MM.1S (cell line): ENCODE measurements around the gene RBMS3.

ENCODE experiments used
- DNase-seq: peaks from one replicate; pipeline ENCODE4 v3.0.0-alpha.2; 2015
- H2AFZ ChIP-seq: fragments of 300-600 bp; sonication (generic); 2 replicates; pipeline ENCODE4 v1.6.0; 2016; ENCODE audit warnings: antibody characterized with exemption, low read length
- H3F3A ChIP-seq: fragments of 300-600 bp; sonication (generic); 2 replicates; pipeline ENCODE4 v1.6.1; 2016; ENCODE audit warnings: mild to moderate bottlenecking, antibody characterized with exemption, low read length, moderate library complexity, mixed read lengths; ENCODE audit not compliant: insufficient read depth
- H3K27ac ChIP-seq: fragments of 300-600 bp; sonication (generic); 2 replicates; pipeline ENCODE4 v1.5.1; 2016; ENCODE audit warnings: mild to moderate bottlenecking, low read length
- H3K27me3 ChIP-seq: fragments of 300-600 bp; sonication (generic); replicated peaks from 2 replicates; pipeline ENCODE4 v1.6.0; 2016; ENCODE audit warnings: low read length; ENCODE audit not compliant: insufficient read depth
- H3K36me3 ChIP-seq: fragments of 300-600 bp; sonication (generic); replicated peaks from 2 replicates; pipeline ENCODE4 v1.6.1; 2016; ENCODE audit warnings: mild to moderate bottlenecking, low read length, mixed read lengths; ENCODE audit not compliant: insufficient read depth
- H3K4me1 ChIP-seq: fragments of 300-600 bp; sonication (generic); 2 replicates; pipeline ENCODE4 v1.6.1; 2016; ENCODE audit warnings: low read length, mixed read lengths
- H3K4me2 ChIP-seq: fragments of 300-600 bp; sonication (generic); 2 replicates; pipeline ENCODE4 v1.6.0; 2016; ENCODE audit warnings: low read depth, low read length
- H3K4me3 ChIP-seq: fragments of 300-600 bp; sonication (generic); 2 replicates; pipeline ENCODE4 v1.5.1; 2016; ENCODE audit warnings: low read length, mixed read lengths
- H3K79me2 ChIP-seq: fragments of 300-600 bp; sonication (generic); 2 replicates; pipeline ENCODE4 v1.6.1; 2016; ENCODE audit warnings: mixed run types, low read length, mixed read lengths
- H3K9ac ChIP-seq: fragments of 300-600 bp; sonication (generic); 2 replicates; pipeline ENCODE4 v1.6.1; 2016; ENCODE audit warnings: low read length, mixed read lengths
- H3K9me2 ChIP-seq: fragments of 300-600 bp; sonication (generic); replicated peaks from 2 replicates; pipeline ENCODE4 v1.6.1; 2016; ENCODE audit warnings: mild to moderate bottlenecking, low read length, mixed read lengths; ENCODE audit not compliant: insufficient read depth
- H3K9me3 ChIP-seq: fragments of 300-600 bp; sonication (generic); replicated peaks from 2 replicates; pipeline ENCODE4 v1.6.1; 2016; ENCODE audit warnings: mild to moderate bottlenecking, low read length, mixed read lengths; ENCODE audit not compliant: insufficient read depth
- H4K20me1 ChIP-seq: fragments of 300-600 bp; sonication (generic); 2 replicates; pipeline ENCODE4 v1.6.1; 2016; ENCODE audit warnings: mild to moderate bottlenecking, low read length, moderate library complexity, mixed read lengths; ENCODE audit not compliant: insufficient read depth
- EZH2 ChIP-seq: fragments of 300-600 bp; sonication (generic); optimal IDR thresholded peaks from 2 replicates; pipeline ENCODE3; 2017; ENCODE audit warnings: low read depth, mild to moderate bottlenecking, antibody characterized with exemption, low read length, mixed read lengths
- EZH2phosphoT487 ChIP-seq: fragments of 300-600 bp; sonication (generic); IDR thresholded peaks from 2 replicates; pipeline ENCODE4 v1.6.1; 2018; ENCODE audit warnings: antibody characterized with exemption, low read length
- TF ChIP-seq, protein P1 (sequence below): fragments of 300-600 bp; sonication (generic); IDR thresholded peaks from 2 replicates; pipeline ENCODE4 v1.5.1; 2016; ENCODE audit warnings: antibody characterized with exemption, low read length, mixed read lengths

Gene RBMS3

DNA sequence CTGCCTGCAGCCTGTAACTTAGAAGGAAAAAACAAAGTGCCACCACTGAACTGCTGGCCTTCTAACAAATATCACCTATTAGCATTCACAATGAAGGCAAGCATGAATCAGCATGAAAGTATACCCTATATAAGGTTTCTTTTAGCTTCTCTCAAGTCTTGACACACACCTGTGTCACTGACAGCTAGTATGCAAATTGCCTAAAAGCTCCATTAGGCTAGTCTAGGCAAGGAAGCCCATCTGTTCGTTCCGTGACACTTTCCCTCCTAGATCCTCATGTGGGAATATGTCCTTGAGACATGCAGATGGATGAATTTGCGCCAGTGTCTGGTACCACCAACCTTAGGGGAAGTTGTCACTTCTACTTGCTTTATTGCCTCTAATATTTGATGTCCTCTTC lies 129.3 kb downstream of the RBMS3 start:
- no peaks in the 10 kb centered on the region for H3K27me3 ChIP-seq
- H3K9me3 ChIP-seq, result no peaks in the 10 kb centered on the region
- TF ChIP-seq EZH2phosphoT487, result no peak
- TF ChIP-seq, protein P1, sequence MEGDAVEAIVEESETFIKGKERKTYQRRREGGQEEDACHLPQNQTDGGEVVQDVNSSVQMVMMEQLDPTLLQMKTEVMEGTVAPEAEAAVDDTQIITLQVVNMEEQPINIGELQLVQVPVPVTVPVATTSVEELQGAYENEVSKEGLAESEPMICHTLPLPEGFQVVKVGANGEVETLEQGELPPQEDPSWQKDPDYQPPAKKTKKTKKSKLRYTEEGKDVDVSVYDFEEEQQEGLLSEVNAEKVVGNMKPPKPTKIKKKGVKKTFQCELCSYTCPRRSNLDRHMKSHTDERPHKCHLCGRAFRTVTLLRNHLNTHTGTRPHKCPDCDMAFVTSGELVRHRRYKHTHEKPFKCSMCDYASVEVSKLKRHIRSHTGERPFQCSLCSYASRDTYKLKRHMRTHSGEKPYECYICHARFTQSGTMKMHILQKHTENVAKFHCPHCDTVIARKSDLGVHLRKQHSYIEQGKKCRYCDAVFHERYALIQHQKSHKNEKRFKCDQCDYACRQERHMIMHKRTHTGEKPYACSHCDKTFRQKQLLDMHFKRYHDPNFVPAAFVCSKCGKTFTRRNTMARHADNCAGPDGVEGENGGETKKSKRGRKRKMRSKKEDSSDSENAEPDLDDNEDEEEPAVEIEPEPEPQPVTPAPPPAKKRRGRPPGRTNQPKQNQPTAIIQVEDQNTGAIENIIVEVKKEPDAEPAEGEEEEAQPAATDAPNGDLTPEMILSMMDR, result no peak
- TF ChIP-seq EZH2, result no peak
- H3K36me3 ChIP-seq, result no peaks in the 10 kb centered on the region
- H3K9ac ChIP-seq, result no peak overlapping the region
- H4K20me1 ChIP-seq, result no peaks in the 10 kb centered on the region
- peaks cover 44% of the 10 kb centered on the region for H3K4me1 ChIP-seq
- H3K4me2 ChIP-seq, result peak overlapping the region; percentile 19; the same call in 1 of the 2 replicates
- H3K9me2 ChIP-seq, result no peaks in the 10 kb centered on the region
- no peaks in the 10 kb centered on the region for H3K79me2 ChIP-seq
- H2AFZ ChIP-seq, result 0 out of 2 replicates have a peak overlapping the region, but pooled peaks have one; percentile 14
- H3K27ac ChIP-seq, result peak overlapping the region; percentile 36; the same call in 1 of the 2 replicates
- H3F3A ChIP-seq, result peaks cover 9% of the 10 kb centered on the region; the same call in 1 of the 2 replicates
- no peak overlapping the region for H3K4me3 ChIP-seq
- DNase-seq, result peak; percentile 72

GRCh38 chr3:29410660-29411405 lies 130.0 kb downstream of the RBMS3 start:
- no peaks in the 10 kb centered on the region for H3K36me3 ChIP-seq
- peak overlapping the region; percentile 36; the same call in 1 of the 2 replicates for H3K27ac ChIP-seq
- no peaks in the 10 kb centered on the region for H3K9me3 ChIP-seq
- H3K79me2 ChIP-seq, result no peaks in the 10 kb centered on the region
- no peaks in the 10 kb centered on the region for H3K27me3 ChIP-seq
- peaks cover 9% of the 10 kb centered on the region; the same call in 1 of the 2 replicates for H3F3A ChIP-seq
- H3K9ac ChIP-seq, result no peak overlapping the region
- H3K9me2 ChIP-seq, result no peaks in the 10 kb centered on the region
- peak overlapping the region; percentile 19; the same call in 1 of the 2 replicates for H3K4me2 ChIP-seq
- peaks cover 44% of the 10 kb centered on the region for H3K4me1 ChIP-seq
- H2AFZ ChIP-seq, result no peak overlapping the region
- no peaks in the 10 kb centered on the region for H4K20me1 ChIP-seq
- H3K4me3 ChIP-seq, result no peak overlapping the region
- no peak for DNase-seq
- TF ChIP-seq EZH2phosphoT487 (no peak), EZH2 (no peak)
- TF ChIP-seq, protein P1, result no peak

- Histone ChIP-seq H3K9me3 (no peaks in the 10 kb centered on the region), H3K27ac (peak overlapping the region; percentile 66; the same call in 1 of the 2 replicates), H3K9me2 (no peaks in the 10 kb centered on the region), H3K4me2 (peak overlapping the region; percentile 28; the same call in 1 of the 2 replicates), H3K79me2 (no peaks in the 10 kb centered on the region), H3F3A (peaks cover 9% of the 10 kb centered on the region; the same call in 1 of the 2 replicates), H3K36me3 (no peaks in the 10 kb centered on the region), H3K4me1 (peaks cover 44% of the 10 kb centered on the region), H3K27me3 (no peaks in the 10 kb centered on the region), H2AFZ (no peak overlapping the region; the same call in 1 of the 2 replicates), H3K9ac (no peak overlapping the region), H4K20me1 (no peaks in the 10 kb centered on the region), H3K4me3 (no peak overlapping the region)
- TF ChIP-seq EZH2, result no peak
- no peak for TF ChIP-seq EZH2phosphoT487
- TF ChIP-seq, protein P1, result no peak
- peak; percentile 77 for DNase-seq
Measured at GRCh38 chr3:29412110-29412509, 131.2 kb downstream of the RBMS3 start.
